ENCODE measurements around the gene PREX1. TPM values are rescaled to one million over a fixed set of nuclear protein-coding genes. Genes with fewer than 3 reads are reported as not detected.
A peak's percentile ranks its signal among the peaks of the same experiment; 100 is the strongest.

The PREX1 gene
- total RNA-seq, 2 donors from 2014 or later, result 11.5 to 21.7 TPM

GRCh38 chr20:48763216-48763914, 64.4 kb downstream of the PREX1 start:
- no peaks in the 10 kb centered on the region for H3K9me3 ChIP-seq
- H3K4me3 ChIP-seq, result no peak overlapping the region
- H3K27ac ChIP-seq, result peak overlapping the region; percentile 1 to 23
- no peak for DNase-seq (ENCODE audit: low spot score)
- H3K36me3 ChIP-seq, result no peaks in the 10 kb centered on the region
- peaks cover 0 to 20% of the 10 kb centered on the region in 2 donors for H3K4me1 ChIP-seq
- TF ChIP-seq CTCF (IDR thresholded peaks at IDR 0.05), result no peak
- no peaks in the 10 kb centered on the region for H3K27me3 ChIP-seq

- Histone ChIP-seq H3K4me1 (peaks cover 0 to 20% of the 10 kb centered on the region in 2 donors), H3K36me3 (no peaks in the 10 kb centered on the region), H3K27me3 (no peaks in the 10 kb centered on the region), H3K27ac (no peak overlapping the region), H3K4me3 (no peak overlapping the region), H3K9me3 (no peaks in the 10 kb centered on the region)
- TF ChIP-seq CTCF (IDR thresholded peaks at IDR 0.05), result no peak
- no peak for DNase-seq (ENCODE audit: low spot score)
These were observed 65.9 kb downstream of the PREX1 start for GRCh38 chr20:48761874-48762273.

GRCh38 chr20:48761023-48761785, 66.6 kb downstream of the PREX1 start:
- no peaks in the 10 kb centered on the region for H3K27me3 ChIP-seq

GRCh38 chr20:48760403-48760983, 67.3 kb downstream of the PREX1 start:
- Histone ChIP-seq H3K4me3 (no peak overlapping the region), H3K27ac (peak overlapping the region in 1 of 2 donors; percentile 55), H3K9me3 (no peaks in the 10 kb centered on the region), H3K27me3 (no peaks in the 10 kb centered on the region), H3K36me3 (no peaks in the 10 kb centered on the region), H3K4me1 (peaks cover 0 to 20% of the 10 kb centered on the region in 2 donors)
- DNase-seq (ENCODE audit: low spot score), result no peak
- no peak for TF ChIP-seq CTCF (IDR thresholded peaks at IDR 0.05)

More at GRCh38 chr20:48761023-48761785, 66.6 kb downstream of the PREX1 start:
- DNase-seq (ENCODE audit: low spot score), result no peak
- H3K4me3 ChIP-seq, result no peak overlapping the region
- no peaks in the 10 kb centered on the region for H3K36me3 ChIP-seq
- peak overlapping the region in 1 of 2 donors; percentile 55 for H3K27ac ChIP-seq
- H3K9me3 ChIP-seq, result no peaks in the 10 kb centered on the region
- TF ChIP-seq CTCF (IDR thresholded peaks at IDR 0.05), result no peak
- H3K4me1 ChIP-seq, result peaks cover 0 to 20% of the 10 kb centered on the region in 2 donors

GRCh38 chr20:48759631-48760245, 68.1 kb downstream of the PREX1 start:
- H3K4me3 ChIP-seq, result no peak overlapping the region
- no peaks in the 10 kb centered on the region for H3K36me3 ChIP-seq
- H3K27me3 ChIP-seq, result no peaks in the 10 kb centered on the region
- H3K27ac ChIP-seq, result peak overlapping the region in 1 of 2 donors; percentile 4
- peaks cover 0 to 6% of the 10 kb centered on the region in 2 donors for H3K9me3 ChIP-seq
- DNase-seq (ENCODE audit: low spot score), result no peak
- peaks cover 0 to 20% of the 10 kb centered on the region in 2 donors for H3K4me1 ChIP-seq
- TF ChIP-seq CTCF (IDR thresholded peaks at IDR 0.05), result no peak
